ENCODE measurements around the gene NKX3-2. TPM values are rescaled to one million over a fixed set of nuclear protein-coding genes. Genes with fewer than 3 reads are reported as not detected.

Gene NKX3-2
- total and polyA plus RNA-seq, 2 of the 4 experiments (the other 2 are of a cell fraction) = 0.05 TPM; not detected in 1

DNA sequence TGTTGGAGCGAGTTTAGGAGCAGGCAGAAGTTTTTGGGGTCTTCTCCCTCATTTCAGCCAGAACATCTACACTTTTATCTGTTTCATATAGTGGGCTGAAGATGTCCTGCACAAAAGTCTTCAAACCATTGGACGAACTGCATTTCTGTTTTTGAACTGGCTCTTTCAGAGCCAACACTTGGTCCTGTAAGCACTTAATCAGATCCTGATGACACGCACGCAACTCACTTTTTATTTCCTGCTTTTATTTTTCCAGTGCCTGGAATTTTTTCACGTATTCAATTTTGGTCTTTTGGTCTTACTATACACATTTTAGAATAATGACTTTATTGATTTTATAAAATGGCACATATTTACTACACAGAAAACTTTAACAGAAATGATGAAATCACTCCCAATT, 40.2 kb upstream of the NKX3-2 start:
- no peak overlapping the region for H3K23ac ChIP-seq (ENCODE audit: low read depth, low read length)
- WGBS, 2 experiments (ENCODE audit: extremely low coverage in 2 of 2, insufficient read length in 1 of 2) = 89% methylated on average over 1 of the region's 5 CpGs; no CpG with 5 or more reads in 1 of the 2 experiments
- no peaks in the 10 kb centered on the region for H3K27me3 ChIP-seq (ENCODE audit: control insufficient read depth, insufficient read depth, low read length)
- no peak overlapping the region for H3K18ac ChIP-seq (ENCODE audit: low read depth, low read length)
- TF ChIP-seq RFX5 (IDR thresholded peaks at IDR 0.05; ENCODE audit: low read depth, low read length) = no peak
- TF ChIP-seq ELK1 (IDR thresholded peaks at IDR 0.05; ENCODE audit: borderline replicate concordance, low read depth, low read length) = no peak
- TF ChIP-seq POLR2A (IDR thresholded peaks at IDR 0.05; ENCODE audit: low read depth, low read length) = no peak
- no peak for TF ChIP-seq CHD1 (IDR thresholded peaks at IDR 0.05; ENCODE audit: low read depth, low read length)
- TF ChIP-seq MXI1 (IDR thresholded peaks at IDR 0.05; ENCODE audit: borderline replicate concordance, low read depth, low read length) = no peak
- TF ChIP-seq, protein P1, sequence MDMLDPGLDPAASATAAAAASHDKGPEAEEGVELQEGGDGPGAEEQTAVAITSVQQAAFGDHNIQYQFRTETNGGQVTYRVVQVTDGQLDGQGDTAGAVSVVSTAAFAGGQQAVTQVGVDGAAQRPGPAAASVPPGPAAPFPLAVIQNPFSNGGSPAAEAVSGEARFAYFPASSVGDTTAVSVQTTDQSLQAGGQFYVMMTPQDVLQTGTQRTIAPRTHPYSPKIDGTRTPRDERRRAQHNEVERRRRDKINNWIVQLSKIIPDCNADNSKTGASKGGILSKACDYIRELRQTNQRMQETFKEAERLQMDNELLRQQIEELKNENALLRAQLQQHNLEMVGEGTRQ (IDR thresholded peaks at IDR 0.05; ENCODE audit: low read depth, low read length) = no peak
- no peak for TF ChIP-seq BHLHE40 (IDR thresholded peaks at IDR 0.05; ENCODE audit: low read depth, low read length)
- no peak for TF ChIP-seq RCOR1 (IDR thresholded peaks at IDR 0.05; ENCODE audit: insufficient replicate concordance, low read length)
- TF ChIP-seq FOS (IDR thresholded peaks at IDR 0.05; ENCODE audit: low read depth, low read length) = no peak
- TF ChIP-seq, protein P2, sequence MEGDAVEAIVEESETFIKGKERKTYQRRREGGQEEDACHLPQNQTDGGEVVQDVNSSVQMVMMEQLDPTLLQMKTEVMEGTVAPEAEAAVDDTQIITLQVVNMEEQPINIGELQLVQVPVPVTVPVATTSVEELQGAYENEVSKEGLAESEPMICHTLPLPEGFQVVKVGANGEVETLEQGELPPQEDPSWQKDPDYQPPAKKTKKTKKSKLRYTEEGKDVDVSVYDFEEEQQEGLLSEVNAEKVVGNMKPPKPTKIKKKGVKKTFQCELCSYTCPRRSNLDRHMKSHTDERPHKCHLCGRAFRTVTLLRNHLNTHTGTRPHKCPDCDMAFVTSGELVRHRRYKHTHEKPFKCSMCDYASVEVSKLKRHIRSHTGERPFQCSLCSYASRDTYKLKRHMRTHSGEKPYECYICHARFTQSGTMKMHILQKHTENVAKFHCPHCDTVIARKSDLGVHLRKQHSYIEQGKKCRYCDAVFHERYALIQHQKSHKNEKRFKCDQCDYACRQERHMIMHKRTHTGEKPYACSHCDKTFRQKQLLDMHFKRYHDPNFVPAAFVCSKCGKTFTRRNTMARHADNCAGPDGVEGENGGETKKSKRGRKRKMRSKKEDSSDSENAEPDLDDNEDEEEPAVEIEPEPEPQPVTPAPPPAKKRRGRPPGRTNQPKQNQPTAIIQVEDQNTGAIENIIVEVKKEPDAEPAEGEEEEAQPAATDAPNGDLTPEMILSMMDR (conservative IDR thresholded peaks at IDR 0.05; ENCODE audit: low read depth, low read length) = no peak
- no peak for TF ChIP-seq MAZ (IDR thresholded peaks at IDR 0.05; ENCODE audit: borderline replicate concordance, low read depth, low read length)
- TF ChIP-seq RAD21 (IDR thresholded peaks at IDR 0.05; ENCODE audit: low read length) = no peak
- no peak for TF ChIP-seq CEBPB (IDR thresholded peaks at IDR 0.05; ENCODE audit: low read depth, low read length)
- TF ChIP-seq NFE2L2 (IDR thresholded peaks at IDR 0.05; ENCODE audit: low read depth, low read length) = no peak
- no peak for TF ChIP-seq SMC3 (IDR thresholded peaks at IDR 0.05; ENCODE audit: low read depth, low read length)
- no peak for TF ChIP-seq MAFK (IDR thresholded peaks at IDR 0.05; ENCODE audit: low read depth, low read length)
- no peak overlapping the region for H3K56ac ChIP-seq (ENCODE audit: extremely low read depth, insufficient read depth, low read length)
- no TSS peak for BruUV-seq (replicated peaks)
- no peak overlapping the region for H2BK15ac ChIP-seq (ENCODE audit: low read depth, low read length)
- intact Hi-C loops (cut with micrococcal nuclease) = no loop called here
- H2AK5ac ChIP-seq (ENCODE audit: low read depth, low read length) = no peak overlapping the region
- no peak overlapping the region for H3K9ac ChIP-seq (ENCODE audit: low read depth, low read length)
- ChIA-PET POLR2A (ENCODE audit: unreplicated experiment) (no interaction called here), CTCF (no interaction called here)
- H4K5ac ChIP-seq (ENCODE audit: low read depth, low read length) = no peak overlapping the region
- no peak overlapping the region for H4K8ac ChIP-seq (ENCODE audit: low read depth in 2 of 2, low read length in 2 of 2)
- dilution Hi-C loops (cut with HindIII; ENCODE audit: low sequenced_read_pairs, unreplicated experiment) = no loop called here
- in situ Hi-C loops (cut with MboI; ENCODE audit: low sequenced_read_pairs) = no loop called here
- no peak overlapping the region for H3K4ac ChIP-seq (ENCODE audit: low read depth, low read length)
- no peak overlapping the region for H3K14ac ChIP-seq (replicated peaks; ENCODE audit: low read depth, low read length)
- no peak overlapping the region for H3K4me3 ChIP-seq (ENCODE audit: insufficient read depth, low read depth, low read length)
- H2AK9ac ChIP-seq (replicated peaks; ENCODE audit: low read depth, low read length, poor library complexity) = no peak overlapping the region
- H3K9me1 ChIP-seq (ENCODE audit: insufficient read depth, low read length) = no peaks in the 10 kb centered on the region; the same call in 1 of the 2 replicates
- H3K4me1 ChIP-seq (ENCODE audit: control insufficient read depth, insufficient read depth, low read length) = no peaks in the 10 kb centered on the region
- no peak overlapping the region for H2BK5ac ChIP-seq (ENCODE audit: low read depth, low read length, poor library complexity, severe bottlenecking)
- DNase-seq (no peak), ATAC-seq (ENCODE audit: low read depth) (no peak)
- H3K27ac ChIP-seq (ENCODE audit: insufficient read depth, low read length) = no peak overlapping the region
- no peak overlapping the region for H2BK20ac ChIP-seq (ENCODE audit: low read depth, low read length)
- H3K79me1 ChIP-seq (ENCODE audit: low read depth in 1 of 2, low read length in 2 of 2) = no peaks in the 10 kb centered on the region; a peak in 1 of 4 replicates
- no peak overlapping the region for H4K91ac ChIP-seq (ENCODE audit: insufficient read depth, low read depth, low read length)
- no peaks in the 10 kb centered on the region for H4K20me1 ChIP-seq (ENCODE audit: insufficient read depth, low read length)
- peaks cover 27% of the 10 kb centered on the region for H3K36me3 ChIP-seq (ENCODE audit: control insufficient read depth, insufficient read depth, low read length)
- H2AFZ ChIP-seq (replicated peaks; ENCODE audit: low read length, poor library complexity) = no peak overlapping the region
- no peak overlapping the region for H2BK120ac ChIP-seq (ENCODE audit: low read depth, low read length)
- no peaks in the 10 kb centered on the region for H3K9me3 ChIP-seq (ENCODE audit: control insufficient read depth, insufficient read depth, low read length)
- no peak overlapping the region for H3K4me2 ChIP-seq (ENCODE audit: low read depth, low read length)
